Measurements from ENCODE around the gene MRPL4.

Gene MRPL4

DNA sequence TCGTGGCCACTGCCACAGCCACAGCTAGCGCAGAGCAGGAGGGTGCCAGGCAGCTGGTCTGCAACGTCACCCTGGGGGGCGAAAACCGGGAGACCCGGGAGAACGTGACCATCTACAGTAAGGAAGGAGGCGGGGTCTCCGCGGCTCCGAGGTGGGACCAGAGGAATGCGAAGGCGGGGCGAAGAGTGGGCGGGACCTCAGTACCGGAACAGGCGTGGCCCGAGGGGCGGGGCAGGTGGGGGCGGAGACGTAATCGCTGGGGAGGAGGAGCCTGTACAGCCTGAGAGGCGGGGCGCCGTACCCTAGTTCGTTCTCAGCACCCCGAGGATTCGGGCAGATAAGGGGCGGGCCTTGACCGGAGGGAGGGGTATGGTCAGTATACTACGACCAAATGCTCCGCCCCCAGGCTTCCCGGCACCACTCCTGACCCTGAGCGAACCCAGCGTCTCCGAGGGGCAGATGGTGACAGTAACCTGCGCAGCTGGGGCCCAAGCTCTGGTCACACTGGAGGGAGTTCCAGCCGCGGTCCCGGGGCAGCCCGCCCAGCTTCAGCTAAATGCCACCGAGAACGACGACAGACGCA, 40.3 kb downstream of the MRPL4 start:
- no peak for TF ChIP-seq POLR2A (IDR thresholded peaks at IDR 0.05; ENCODE audit: low read length)
- no peak for TF ChIP-seq GATA1 (IDR thresholded peaks at IDR 0.05; ENCODE audit: low read depth, low read length)
- DNase-seq, result peak; percentile 94 to 97

DNA sequence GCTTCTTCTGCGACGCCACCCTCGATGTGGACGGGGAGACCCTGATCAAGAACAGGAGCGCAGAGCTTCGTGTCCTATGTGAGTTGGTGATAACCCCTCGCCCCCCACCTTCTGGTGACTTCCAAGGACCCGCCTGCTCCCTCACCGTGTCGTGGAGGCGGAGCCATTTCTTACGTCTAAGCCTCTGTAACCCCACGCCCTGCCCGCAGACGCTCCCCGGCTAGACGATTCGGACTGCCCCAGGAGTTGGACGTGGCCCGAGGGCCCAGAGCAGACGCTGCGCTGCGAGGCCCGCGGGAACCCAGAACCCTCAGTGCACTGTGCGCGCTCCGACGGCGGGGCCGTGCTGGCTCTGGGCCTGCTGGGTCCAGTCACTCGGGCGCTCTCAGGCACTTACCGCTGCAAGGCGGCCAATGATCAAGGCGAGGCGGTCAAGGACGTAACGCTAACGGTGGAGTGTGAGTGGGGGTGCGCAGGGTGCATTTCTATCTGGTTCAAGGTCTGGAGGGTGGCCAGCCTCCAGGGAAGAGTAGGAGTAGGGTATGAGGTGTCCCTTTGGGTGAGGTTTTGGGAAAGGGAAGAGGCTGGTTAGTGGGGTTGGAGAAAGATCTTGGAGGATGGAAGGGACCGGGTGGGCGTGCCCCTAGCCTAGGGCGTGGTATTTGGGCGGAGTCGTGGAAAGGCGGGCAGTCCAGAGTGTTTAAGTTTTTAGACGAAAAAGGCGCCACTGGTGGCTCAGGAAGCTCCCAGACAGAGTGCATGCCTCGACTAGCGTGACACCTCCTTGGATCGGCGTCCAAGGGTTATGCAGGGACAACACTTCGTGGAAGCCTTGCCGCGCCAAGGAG, 41.0 kb downstream of the MRPL4 start:
- peak; percentile 87 for DNase-seq
- no peak for TF ChIP-seq POLR2A (IDR thresholded peaks at IDR 0.05; ENCODE audit: low read length)
- TF ChIP-seq GATA1 (IDR thresholded peaks at IDR 0.05; ENCODE audit: low read depth, low read length), result no peak

DNA sequence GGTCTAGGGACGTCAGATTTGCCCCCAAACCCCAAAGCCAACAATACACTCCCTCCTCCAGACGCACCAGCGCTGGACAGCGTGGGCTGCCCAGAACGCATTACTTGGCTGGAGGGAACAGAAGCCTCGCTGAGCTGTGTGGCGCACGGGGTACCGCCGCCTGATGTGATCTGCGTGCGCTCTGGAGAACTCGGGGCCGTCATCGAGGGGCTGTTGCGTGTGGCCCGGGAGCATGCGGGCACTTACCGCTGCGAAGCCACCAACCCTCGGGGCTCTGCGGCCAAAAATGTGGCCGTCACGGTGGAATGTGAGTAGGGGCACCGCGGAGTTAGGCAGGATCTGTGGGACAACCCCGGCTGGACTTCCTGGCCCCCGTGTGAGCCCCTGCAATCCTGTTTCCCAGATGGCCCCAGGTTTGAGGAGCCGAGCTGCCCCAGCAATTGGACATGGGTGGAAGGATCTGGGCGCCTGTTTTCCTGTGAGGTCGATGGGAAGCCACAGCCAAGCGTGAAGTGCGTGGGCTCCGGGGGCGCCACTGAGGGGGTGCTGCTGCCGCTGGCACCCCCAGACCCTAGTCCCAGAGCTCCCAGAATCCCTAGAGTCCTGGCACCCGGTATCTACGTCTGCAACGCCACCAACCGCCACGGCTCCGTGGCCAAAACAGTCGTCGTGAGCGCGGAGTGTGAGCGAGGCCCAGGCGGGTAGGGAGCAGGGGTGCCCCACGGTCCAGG, 41.8 kb downstream of the MRPL4 start:
- no peak for DNase-seq

DNA sequence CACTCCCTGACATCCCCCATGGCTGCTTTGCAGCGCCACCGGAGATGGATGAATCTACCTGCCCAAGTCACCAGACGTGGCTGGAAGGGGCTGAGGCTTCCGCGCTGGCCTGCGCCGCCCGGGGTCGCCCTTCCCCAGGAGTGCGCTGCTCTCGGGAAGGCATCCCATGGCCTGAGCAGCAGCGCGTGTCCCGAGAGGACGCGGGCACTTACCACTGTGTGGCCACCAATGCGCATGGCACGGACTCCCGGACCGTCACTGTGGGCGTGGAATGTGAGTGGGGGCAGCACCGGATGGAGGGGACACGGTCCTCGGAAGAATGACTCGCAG, 42.3 kb downstream of the MRPL4 start:
- DNase-seq, result no peak
- TF ChIP-seq POLR2A (IDR thresholded peaks at IDR 0.05; ENCODE audit: low read length), result no peak
- no peak for TF ChIP-seq GATA1 (IDR thresholded peaks at IDR 0.05; ENCODE audit: low read depth, low read length)

More for the DNA sequence above, 41.8 kb downstream of the MRPL4 start:
- TF ChIP-seq GATA1 (IDR thresholded peaks at IDR 0.05; ENCODE audit: low read depth, low read length) (no peak), POLR2A (IDR thresholded peaks at IDR 0.05; ENCODE audit: low read length) (no peak)

DNA sequence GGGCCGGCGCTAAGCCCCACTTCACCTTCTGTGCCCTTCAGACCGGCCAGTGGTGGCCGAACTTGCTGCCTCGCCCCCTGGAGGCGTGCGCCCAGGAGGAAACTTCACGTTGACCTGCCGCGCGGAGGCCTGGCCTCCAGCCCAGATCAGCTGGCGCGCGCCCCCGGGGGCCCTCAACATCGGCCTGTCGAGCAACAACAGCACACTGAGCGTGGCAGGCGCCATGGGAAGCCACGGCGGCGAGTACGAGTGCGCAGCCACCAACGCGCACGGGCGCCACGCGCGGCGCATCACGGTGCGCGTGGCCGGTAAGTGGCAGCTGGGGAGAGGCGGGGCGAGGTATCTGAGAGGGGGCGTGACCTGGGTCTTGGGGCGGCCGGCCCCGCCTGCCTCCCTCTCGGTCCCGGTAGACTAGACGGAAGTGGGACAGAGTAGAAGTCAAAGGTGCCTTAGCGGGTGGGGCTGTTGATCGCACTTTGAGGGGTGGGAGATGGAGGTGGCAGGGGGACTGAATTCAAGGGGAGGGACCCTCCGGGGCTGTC, 43.4 kb downstream of the MRPL4 start:
- peak; percentile 76 for DNase-seq
- TF ChIP-seq POLR2A (IDR thresholded peaks at IDR 0.05; ENCODE audit: low read length) (peak; percentile 29), GATA1 (IDR thresholded peaks at IDR 0.05; ENCODE audit: low read depth, low read length) (no peak)

DNA sequence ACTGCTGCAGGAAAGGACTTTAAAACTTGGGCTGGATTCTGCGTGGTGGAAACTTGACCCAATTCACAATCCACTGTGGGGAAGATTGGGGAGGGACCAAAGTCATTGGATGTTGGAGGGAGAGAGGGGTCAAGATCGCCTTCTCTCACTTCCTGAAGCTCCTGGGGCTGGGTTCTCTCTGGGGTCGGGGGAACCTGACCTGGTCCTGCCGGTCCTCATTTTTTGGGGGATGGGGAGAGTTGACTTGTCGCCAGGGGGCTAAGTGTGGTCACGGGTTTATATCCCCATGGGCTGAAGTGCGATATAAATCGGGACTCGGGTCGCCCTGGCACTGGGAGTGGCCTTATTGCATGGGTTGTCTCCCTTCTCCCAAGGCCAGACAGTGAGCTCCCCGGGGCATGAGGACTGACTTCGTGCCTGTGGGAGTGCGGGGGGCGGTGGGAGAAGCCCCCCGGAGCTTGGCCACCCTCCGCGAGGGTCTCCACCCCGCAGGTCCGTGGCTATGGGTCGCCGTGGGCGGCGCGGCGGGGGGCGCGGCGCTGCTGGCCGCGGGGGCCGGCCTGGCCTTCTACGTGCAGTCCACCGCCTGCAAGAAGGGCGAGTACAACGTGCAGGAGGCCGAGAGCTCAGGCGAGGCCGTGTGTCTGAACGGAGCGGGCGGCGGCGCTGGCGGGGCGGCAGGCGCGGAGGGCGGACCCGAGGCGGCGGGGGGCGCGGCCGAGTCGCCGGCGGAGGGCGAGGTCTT, 44.0 kb downstream of the MRPL4 start:
- DNase-seq, result peak; percentile 66 to 73
- TF ChIP-seq GATA1 (IDR thresholded peaks at IDR 0.05; ENCODE audit: low read depth, low read length), result no peak
- no peak for TF ChIP-seq POLR2A (IDR thresholded peaks at IDR 0.05; ENCODE audit: low read length)

DNA sequence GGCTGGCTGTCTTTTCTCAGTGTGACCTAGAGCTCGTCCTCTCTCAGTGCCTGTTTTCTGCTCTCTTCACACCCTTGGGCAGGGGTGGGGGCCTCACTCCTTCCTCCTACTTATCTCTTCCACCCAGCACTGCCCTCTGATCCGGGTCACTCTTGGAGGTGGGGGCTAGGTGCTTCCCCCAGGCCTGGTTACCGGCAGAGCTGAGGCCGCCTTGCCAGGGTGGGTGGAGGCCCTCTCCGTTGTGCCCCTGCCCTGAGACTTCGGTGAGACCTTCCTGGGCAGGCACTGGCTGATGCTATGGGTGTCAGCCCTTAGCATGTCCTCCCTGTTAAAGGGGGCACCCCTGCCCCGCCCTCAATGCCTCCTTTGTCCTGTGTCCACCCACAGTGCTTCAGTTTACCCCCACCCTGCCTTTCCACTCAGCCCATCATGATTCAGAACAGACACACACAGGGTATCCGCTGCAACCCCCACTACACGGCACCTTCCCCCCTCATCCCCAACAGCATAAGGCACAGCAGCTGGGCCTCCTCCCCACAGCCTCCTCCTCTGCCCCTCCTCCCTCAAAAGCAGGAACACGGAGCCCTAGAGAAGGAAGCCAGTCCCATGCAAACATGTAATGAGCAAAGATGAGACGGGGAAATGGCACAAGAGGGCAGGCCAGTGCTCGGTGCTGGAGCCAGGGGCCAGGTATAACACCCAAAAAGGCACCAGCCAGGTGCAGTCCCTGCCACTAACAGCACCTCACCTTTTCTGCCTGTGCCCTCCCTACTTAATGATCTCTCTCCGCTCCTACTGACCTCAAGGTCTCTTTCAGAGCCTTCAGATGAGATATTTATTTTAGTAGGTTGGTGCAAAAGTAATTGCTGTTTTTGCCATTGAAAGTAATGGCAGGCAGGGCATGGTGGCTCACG, 47.8 kb downstream of the MRPL4 start:
- peak; percentile 91 to 93 for DNase-seq
- no peak for TF ChIP-seq GATA1 (IDR thresholded peaks at IDR 0.05; ENCODE audit: low read depth, low read length)
- TF ChIP-seq POLR2A (IDR thresholded peaks at IDR 0.05; ENCODE audit: low read length), result peak; percentile 53

DNA sequence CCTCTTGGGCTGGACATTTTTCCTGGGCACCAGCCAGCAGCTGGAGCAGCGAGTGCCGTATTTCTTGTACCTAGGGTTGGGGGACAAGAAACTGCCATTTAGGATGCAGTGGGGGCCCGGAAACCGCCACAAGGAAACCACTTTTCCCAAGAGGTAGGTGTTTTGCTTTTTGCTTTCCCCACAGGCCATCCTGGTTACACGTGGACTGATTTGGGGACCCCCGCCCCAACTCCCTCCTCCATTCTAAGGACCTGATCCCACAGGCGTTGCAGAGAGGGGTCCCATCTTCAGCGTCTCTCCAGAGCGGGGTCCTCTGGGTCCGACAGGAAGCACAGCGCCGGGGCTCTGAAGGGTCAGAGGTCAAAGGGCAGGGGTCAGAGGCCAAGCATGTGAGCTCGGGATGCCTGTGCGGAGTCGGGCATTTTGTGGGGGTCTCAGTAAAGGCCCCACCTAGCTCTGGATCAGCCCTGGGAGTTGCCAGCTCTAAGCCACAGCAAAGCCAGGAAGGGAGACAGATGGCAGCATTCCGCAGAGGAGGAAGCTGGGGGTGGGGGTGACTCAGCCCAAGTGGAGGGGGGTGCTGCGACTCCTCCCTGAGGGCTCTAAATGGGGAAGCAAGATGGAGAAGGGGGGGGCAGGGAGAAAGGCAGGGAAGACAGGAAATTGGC, 53.3 kb downstream of the MRPL4 start:
- TF ChIP-seq GATA1 (IDR thresholded peaks at IDR 0.05; ENCODE audit: low read depth, low read length), result no peak
- no peak for TF ChIP-seq POLR2A (IDR thresholded peaks at IDR 0.05; ENCODE audit: low read length)
- no peak for DNase-seq

DNA sequence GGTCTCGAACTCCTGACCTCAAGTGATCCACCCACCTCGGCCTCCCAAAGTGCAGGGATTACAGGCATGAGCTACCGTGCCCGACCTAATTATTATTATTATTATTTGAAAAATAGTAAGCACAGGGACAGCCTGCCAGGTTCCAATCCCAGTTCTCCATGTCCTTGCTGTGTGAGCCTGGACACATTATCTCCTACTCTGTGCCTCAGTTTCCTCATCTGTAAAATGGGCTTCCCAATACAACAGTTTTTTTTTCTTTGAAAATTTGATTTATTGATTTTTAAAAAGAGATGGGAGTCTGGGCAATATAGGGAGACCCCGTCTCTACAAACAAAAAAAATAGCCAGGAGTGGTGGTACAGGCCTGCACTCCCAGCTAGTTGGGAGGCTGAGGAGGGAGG, 54.3 kb downstream of the MRPL4 start:
- no peak for DNase-seq
- TF ChIP-seq GATA1 (IDR thresholded peaks at IDR 0.05; ENCODE audit: low read depth, low read length) (no peak), POLR2A (IDR thresholded peaks at IDR 0.05; ENCODE audit: low read length) (no peak)

DNA sequence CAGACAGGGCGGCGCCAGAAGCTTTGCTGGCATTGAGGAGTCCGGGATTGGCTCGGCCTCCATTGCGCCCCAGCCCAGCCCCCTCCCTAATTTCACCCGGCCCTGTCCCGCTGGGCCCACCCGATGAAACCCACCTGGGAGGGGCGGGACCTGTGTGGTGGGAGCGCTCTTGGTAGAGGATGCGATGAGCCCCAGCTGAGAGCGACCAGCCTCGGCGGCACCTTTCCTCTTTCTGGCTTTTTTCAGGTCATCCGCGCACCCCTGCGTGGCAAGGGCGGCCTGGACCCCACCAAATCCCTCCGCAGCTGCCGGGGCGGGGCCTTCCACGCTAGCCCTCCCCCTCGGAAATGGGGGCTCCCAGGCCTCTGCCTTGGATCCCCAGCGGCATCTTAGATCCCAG, 57.4 kb downstream of the MRPL4 start, which contains the start of gene ZGLP1:
TSS of gene ZGLP1 (minus strand) at position 393 of the 400 bp plus-strand sequence.
- DNase-seq, result no peak
- no peak for TF ChIP-seq POLR2A (IDR thresholded peaks at IDR 0.05; ENCODE audit: low read length)
- TF ChIP-seq GATA1 (IDR thresholded peaks at IDR 0.05; ENCODE audit: low read depth, low read length), result no peak
